BLaER1 treated with 17β-estradiol and CSF1 and Interleukin-3, amounts not matched to agents 10 nM and 100 nM (cell line): Measurements from ENCODE around the gene MTUS2.

Experiments
- H3K27ac ChIP-seq, 11 experiments: shearing (Covaris generic); formaldehyde crosslinking; 2 replicates each; pipeline ENCODE4 v1.8.1; 2022
- H3K27me3 ChIP-seq, 11 experiments: shearing (Covaris generic); formaldehyde crosslinking; 2 replicates each; pipeline ENCODE4 v1.8.1; 2022
- H3K36me3 ChIP-seq, 11 experiments: shearing (Covaris generic); formaldehyde crosslinking; 2 replicates each; pipeline ENCODE4 v1.8.1; 2022
- H3K4me1 ChIP-seq, 10 experiments: shearing (Covaris generic); formaldehyde crosslinking; 2 replicates each; pipeline ENCODE4 v1.8.1; 2022
- H3K4me2 ChIP-seq, 11 experiments: shearing (Covaris generic); formaldehyde crosslinking; 2 replicates each; pipeline ENCODE4 v1.8.1; 2022
- H3K4me3 ChIP-seq, 10 experiments: shearing (Covaris generic); formaldehyde crosslinking; 2 replicates each; pipeline ENCODE4 v1.8.1; 2022
- H3K9ac ChIP-seq, 11 experiments: shearing (Covaris generic); formaldehyde crosslinking; 2 replicates each; pipeline ENCODE4 v1.8.1; 2022
- H3K9me3 ChIP-seq, 11 experiments: shearing (Covaris generic); formaldehyde crosslinking; replicated peaks in 1 of 11; 2 replicates each; pipeline ENCODE4 v1.8.1; 2022
- H4K20me1 ChIP-seq, 11 experiments: shearing (Covaris generic); formaldehyde crosslinking; 2 replicates each; pipeline ENCODE4 v1.8.1; 2022
- Cebpa-rat ChIP-seq, 11 experiments: shearing (Covaris generic); IDR thresholded peaks; 2 replicates each; pipeline ENCODE4 v1.8.1; 2022

Gene MTUS2

GRCh38 chr13:29498426-29499040 is 678.4 kb downstream of the MTUS2 start:
- Histone ChIP-seq H3K9ac (no peak overlapping the region), H4K20me1 (peaks cover 0 to 5% (median 0%) of the 10 kb centered on the region in 11 experiments; a peak in 3 of 22 replicates), H3K9me3 (no peaks in the 10 kb centered on the region), H3K4me1 (peaks cover 30 to 37% (median 32%) of the 10 kb centered on the region in 10 experiments), H3K36me3 (no peaks in the 10 kb centered on the region), H3K4me2 (no peak overlapping the region), H3K4me3 (no peak overlapping the region), H3K27ac (no peak overlapping the region), H3K27me3 (no peaks in the 10 kb centered on the region; a peak in 1 of 22 replicates)
- TF ChIP-seq Cebpa-rat (IDR thresholded peaks at IDR 0.05) = no peak

GRCh38 chr13:29499506-29500165 is 679.5 kb downstream of the MTUS2 start:
- no peak for TF ChIP-seq Cebpa-rat (IDR thresholded peaks at IDR 0.05)
- no peaks in the 10 kb centered on the region; a peak in 1 of 22 replicates for H3K27me3 ChIP-seq
- H3K4me2 ChIP-seq = peak overlapping the region in 6 of 11 experiments; percentile 3 to 62 (median 35); a peak in 8 of 22 replicates
- peaks cover 28 to 40% (median 32%) of the 10 kb centered on the region in 10 experiments for H3K4me1 ChIP-seq
- no peak overlapping the region for H3K9ac ChIP-seq
- H4K20me1 ChIP-seq = peaks cover 0 to 5% (median 0%) of the 10 kb centered on the region in 11 experiments; a peak in 3 of 22 replicates
- H3K4me3 ChIP-seq = no peak overlapping the region
- no peaks in the 10 kb centered on the region for H3K9me3 ChIP-seq
- no peaks in the 10 kb centered on the region for H3K36me3 ChIP-seq
- H3K27ac ChIP-seq = no peak overlapping the region

GRCh38 chr13:29500386-29500785 is 680.2 kb downstream of the MTUS2 start:
- H3K9me3 ChIP-seq = no peaks in the 10 kb centered on the region
- peak overlapping the region in 6 of 11 experiments; percentile 18 to 62 (median 35); a peak in 11 of 22 replicates for H3K4me2 ChIP-seq
- H3K4me3 ChIP-seq = no peak overlapping the region
- no peak overlapping the region for H3K27ac ChIP-seq
- no peak for TF ChIP-seq Cebpa-rat (IDR thresholded peaks at IDR 0.05)
- no peaks in the 10 kb centered on the region for H3K36me3 ChIP-seq
- no peaks in the 10 kb centered on the region; a peak in 1 of 22 replicates for H3K27me3 ChIP-seq
- no peak overlapping the region for H3K9ac ChIP-seq
- peaks cover 22 to 41% (median 31%) of the 10 kb centered on the region in 10 experiments for H3K4me1 ChIP-seq
- peaks cover 0 to 5% (median 0%) of the 10 kb centered on the region in 11 experiments; a peak in 3 of 22 replicates for H4K20me1 ChIP-seq

GRCh38 chr13:29501674-29502073 is 681.5 kb downstream of the MTUS2 start:
- H3K36me3 ChIP-seq = no peaks in the 10 kb centered on the region
- H4K20me1 ChIP-seq = peaks cover 0 to 15% (median 0%) of the 10 kb centered on the region in 11 experiments; a peak in 6 of 22 replicates
- no peak for TF ChIP-seq Cebpa-rat (IDR thresholded peaks at IDR 0.05)
- H3K27ac ChIP-seq = no peak overlapping the region
- no peak overlapping the region for H3K4me2 ChIP-seq
- no peak overlapping the region for H3K4me3 ChIP-seq
- H3K27me3 ChIP-seq = no peaks in the 10 kb centered on the region; a peak in 1 of 22 replicates
- no peaks in the 10 kb centered on the region for H3K9me3 ChIP-seq
- no peak overlapping the region for H3K9ac ChIP-seq
- peaks cover 9 to 29% (median 18%) of the 10 kb centered on the region in 10 experiments for H3K4me1 ChIP-seq

GRCh38 chr13:29502391-29503008 is 682.4 kb downstream of the MTUS2 start:
- H4K20me1 ChIP-seq = peaks cover 0 to 23% (median 7%) of the 10 kb centered on the region in 11 experiments; a peak in 10 of 22 replicates
- no peaks in the 10 kb centered on the region for H3K36me3 ChIP-seq
- H3K9me3 ChIP-seq = no peaks in the 10 kb centered on the region
- H3K4me2 ChIP-seq = no peak overlapping the region
- no peak overlapping the region for H3K9ac ChIP-seq
- peaks cover 1 to 30% (median 18%) of the 10 kb centered on the region in 10 experiments for H3K4me1 ChIP-seq
- H3K27ac ChIP-seq = no peak overlapping the region
- TF ChIP-seq Cebpa-rat (IDR thresholded peaks at IDR 0.05) = no peak
- no peaks in the 10 kb centered on the region; a peak in 1 of 22 replicates for H3K27me3 ChIP-seq
- no peak overlapping the region for H3K4me3 ChIP-seq

GRCh38 chr13:29503041-29503837 is 683.1 kb downstream of the MTUS2 start:
- no peaks in the 10 kb centered on the region; a peak in 1 of 22 replicates for H3K27me3 ChIP-seq
- peaks cover 0 to 37% (median 23%) of the 10 kb centered on the region in 10 experiments; a peak in 18 of 20 replicates for H3K4me1 ChIP-seq
- no peak overlapping the region for H3K9ac ChIP-seq
- H3K36me3 ChIP-seq = no peaks in the 10 kb centered on the region
- peaks cover 0 to 30% (median 15%) of the 10 kb centered on the region in 11 experiments; a peak in 15 of 22 replicates for H4K20me1 ChIP-seq
- H3K9me3 ChIP-seq = no peaks in the 10 kb centered on the region
- TF ChIP-seq Cebpa-rat (IDR thresholded peaks at IDR 0.05) = no peak
- no peak overlapping the region for H3K4me3 ChIP-seq
- no peak overlapping the region for H3K27ac ChIP-seq
- no peak overlapping the region for H3K4me2 ChIP-seq

- Histone ChIP-seq H3K9ac (no peak overlapping the region), H3K4me1 (peaks cover 9 to 51% (median 32%) of the 10 kb centered on the region in 10 experiments), H3K4me2 (peak overlapping the region in 2 of 11 experiments; percentile 1 to 3; a peak in 1 of 22 replicates), H3K27ac (no peak overlapping the region), H3K9me3 (no peaks in the 10 kb centered on the region), H3K4me3 (no peak overlapping the region), H3K36me3 (peaks cover 0 to 3% (median 0%) of the 10 kb centered on the region in 11 experiments; a peak in 2 of 22 replicates), H4K20me1 (peaks cover 0 to 41% (median 26%) of the 10 kb centered on the region in 11 experiments; a peak in 17 of 22 replicates), H3K27me3 (no peaks in the 10 kb centered on the region; a peak in 1 of 22 replicates)
- no peak for TF ChIP-seq Cebpa-rat (IDR thresholded peaks at IDR 0.05)
Measured at GRCh38 chr13:29504691-29505090, 684.6 kb downstream of the MTUS2 start.

- TF ChIP-seq Cebpa-rat (IDR thresholded peaks at IDR 0.05) = no peak
- no peak overlapping the region for H3K4me2 ChIP-seq
- H3K9ac ChIP-seq = no peak overlapping the region
- H3K27me3 ChIP-seq = no peaks in the 10 kb centered on the region; a peak in 1 of 22 replicates
- peaks cover 9 to 45% (median 26%) of the 10 kb centered on the region in 10 experiments for H3K4me1 ChIP-seq
- peaks cover 0 to 49% (median 28%) of the 10 kb centered on the region in 11 experiments; a peak in 18 of 22 replicates for H4K20me1 ChIP-seq
- peaks cover under 1 to 11% (median 5%) of the 10 kb centered on the region in 11 experiments; a peak in 16 of 22 replicates for H3K36me3 ChIP-seq
- no peak overlapping the region for H3K4me3 ChIP-seq
- no peak overlapping the region for H3K27ac ChIP-seq
- no peaks in the 10 kb centered on the region for H3K9me3 ChIP-seq
Measured at GRCh38 chr13:29505511-29505910, 685.4 kb downstream of the MTUS2 start.
